Endodermal cell (in vitro differentiated cells): ENCODE measurements around the gene NOP16. TPM values are rescaled to one million over a fixed set of nuclear protein-coding genes. Genes with fewer than 3 reads are reported as not detected.
A peak's percentile ranks its signal among the peaks of the same experiment; 100 is the strongest.

ENCODE experiments used
- DNase-seq: peaks from one replicate; pipeline ENCODE4 v3.0.0-alpha.2; 2017
- H3K27ac ChIP-seq: 2 replicates; pipeline ENCODE4 v1.5.1; 2013; ENCODE audit warnings: mild to moderate bottlenecking, low read depth, low read length, moderate library complexity
- H3K27me3 ChIP-seq: 2 replicates; pipeline ENCODE4 v1.6.1; 2013; ENCODE audit warnings: mild to moderate bottlenecking, low read length, moderate library complexity; ENCODE audit not compliant: insufficient read depth, control insufficient read depth, poor library complexity, severe bottlenecking
- H3K36me3 ChIP-seq: 2 replicates; pipeline ENCODE4 v1.7.0; 2013; ENCODE audit warnings: mild to moderate bottlenecking, low read length, moderate library complexity; ENCODE audit not compliant: control insufficient read depth, insufficient read depth
- H3K4me1 ChIP-seq: one replicate; pipeline ENCODE4 v1.7.0; 2013; ENCODE audit warnings: low read length; ENCODE audit not compliant: control insufficient read depth, insufficient read depth
- H3K4me3 ChIP-seq: 2 replicates; pipeline ENCODE4 v1.5.1; 2013; ENCODE audit warnings: mild to moderate bottlenecking, low read length, moderate library complexity
- H3K9ac ChIP-seq: 2 replicates; pipeline ENCODE4 v1.6.1; 2013; ENCODE audit warnings: mild to moderate bottlenecking, low read length, moderate library complexity; ENCODE audit not compliant: poor library complexity, severe bottlenecking; ENCODE audit errors: extremely low read depth
- H3K9me3 ChIP-seq: 2 replicates; pipeline ENCODE4 v1.6.1; 2013; ENCODE audit warnings: mild to moderate bottlenecking, low read length, moderate library complexity; ENCODE audit not compliant: control insufficient read depth
- H3K27ac Mint-ChIP-seq: 2 replicates; pipeline ENCODE4 v1.8.0; 2020; ENCODE audit warnings: mixed read lengths
- H3K27me3 Mint-ChIP-seq: 2 replicates; pipeline ENCODE4 v1.8.0; 2021; ENCODE audit warnings: mild to moderate bottlenecking, mixed read lengths; ENCODE audit not compliant: insufficient read depth
- H3K36me3 Mint-ChIP-seq: 2 replicates; pipeline ENCODE4 v1.8.0; 2020; ENCODE audit warnings: low read depth, mixed read lengths
- H3K4me1 Mint-ChIP-seq: 2 replicates; pipeline ENCODE4 v1.8.0; 2020; ENCODE audit warnings: mixed read lengths
- H3K4me3 Mint-ChIP-seq: 2 replicates; pipeline ENCODE4 v1.8.0; 2020; ENCODE audit warnings: mild to moderate bottlenecking, moderate library complexity, mixed read lengths
- H3K9me3 Mint-ChIP-seq: 2 replicates; pipeline ENCODE4 v1.8.0; 2020; ENCODE audit warnings: mild to moderate bottlenecking, mixed read lengths
- WGBS, 2 experiments: methylation state at CpG; one replicate each; pipeline versions ENCODE4 v1.1.5 to v1.1.7; 2013; ENCODE audit warnings: missing lambda C conversion rate in 2 of 2, mixed read lengths in 1 of 2; ENCODE audit not compliant: insufficient coverage in 1 of 2, insufficient read length in 1 of 2; 5-methylcytosine and 5-hydroxymethylcytosine counted together
- microRNA-seq: library from miRNA; unstranded; fragments of <30 nt; microRNA quantifications from one replicate; pipeline ENCODE4 v1.2.0, GENCODE V29; 2020; ENCODE audit warnings: borderline microRNAs expressed
- total RNA-seq, 2 donors: library from RNA; stranded (reverse); fragmentation: NEBNext Ultra II Directional in 1 of 2; extraction: Animal tissue kit (Norgen Biotek cat#: 25700) in 1 of 2; gene quantifications; 2 replicates in 1 of 2; 3 replicates in 1 of 2; pipeline ENCODE4 v1.2.1, GENCODE V29; 2021
- TF ChIP-seq, protein P1 (sequence below): fragments of 200-600 bp; sonication (generic); conservative IDR thresholded peaks from 2 replicates; pipeline ENCODE4 v1.5.0; 2021; ENCODE audit warnings: antibody characterized with exemption, mild to moderate bottlenecking

Gene NOP16
- total RNA-seq, 2 donors from 2014 or later = 18.6 to 31.3 TPM

DNA sequence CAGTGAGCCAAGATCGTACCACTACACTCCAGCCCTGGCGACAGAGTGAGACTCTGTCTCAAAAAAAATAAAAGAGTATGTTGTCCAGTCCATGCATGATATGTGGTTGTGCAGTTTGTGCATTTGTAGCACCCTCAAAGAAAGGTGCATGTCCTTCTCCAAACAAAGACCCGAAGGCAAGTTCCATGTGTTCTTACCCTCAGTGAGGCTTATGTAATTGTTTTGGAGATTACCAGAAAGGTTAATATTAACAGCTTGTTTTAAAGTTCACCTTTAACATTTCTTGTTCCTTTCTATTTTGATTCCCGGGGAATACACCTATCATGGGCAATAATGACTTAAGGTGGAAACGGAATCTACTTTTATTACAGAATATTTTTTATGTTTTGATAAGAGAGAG lies 49.1 kb downstream of the NOP16 start:
- Histone ChIP-seq H3K27ac (no peak overlapping the region), H3K4me1 (no peaks in the 10 kb centered on the region), H3K4me3 (no peak overlapping the region), H3K36me3 (peaks cover 55% of the 10 kb centered on the region), H3K9ac (no peak overlapping the region), H3K27me3 (no peaks in the 10 kb centered on the region), H3K9me3 (no peaks in the 10 kb centered on the region)
- TF ChIP-seq, protein P1, sequence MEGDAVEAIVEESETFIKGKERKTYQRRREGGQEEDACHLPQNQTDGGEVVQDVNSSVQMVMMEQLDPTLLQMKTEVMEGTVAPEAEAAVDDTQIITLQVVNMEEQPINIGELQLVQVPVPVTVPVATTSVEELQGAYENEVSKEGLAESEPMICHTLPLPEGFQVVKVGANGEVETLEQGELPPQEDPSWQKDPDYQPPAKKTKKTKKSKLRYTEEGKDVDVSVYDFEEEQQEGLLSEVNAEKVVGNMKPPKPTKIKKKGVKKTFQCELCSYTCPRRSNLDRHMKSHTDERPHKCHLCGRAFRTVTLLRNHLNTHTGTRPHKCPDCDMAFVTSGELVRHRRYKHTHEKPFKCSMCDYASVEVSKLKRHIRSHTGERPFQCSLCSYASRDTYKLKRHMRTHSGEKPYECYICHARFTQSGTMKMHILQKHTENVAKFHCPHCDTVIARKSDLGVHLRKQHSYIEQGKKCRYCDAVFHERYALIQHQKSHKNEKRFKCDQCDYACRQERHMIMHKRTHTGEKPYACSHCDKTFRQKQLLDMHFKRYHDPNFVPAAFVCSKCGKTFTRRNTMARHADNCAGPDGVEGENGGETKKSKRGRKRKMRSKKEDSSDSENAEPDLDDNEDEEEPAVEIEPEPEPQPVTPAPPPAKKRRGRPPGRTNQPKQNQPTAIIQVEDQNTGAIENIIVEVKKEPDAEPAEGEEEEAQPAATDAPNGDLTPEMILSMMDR = no peak
- WGBS, 2 experiments = 90% methylated on average over 5 of the region's 5 CpGs; no CpG with 5 or more reads in 1 of the 2 experiments
- Mint-ChIP-seq H3K27me3 (no peaks in the 10 kb centered on the region), H3K36me3 (peaks cover 49% of the 10 kb centered on the region), H3K27ac (no peak overlapping the region), H3K4me3 (no peak overlapping the region), H3K4me1 (no peaks in the 10 kb centered on the region), H3K9me3 (no peaks in the 10 kb centered on the region)
- no peak for DNase-seq

DNA sequence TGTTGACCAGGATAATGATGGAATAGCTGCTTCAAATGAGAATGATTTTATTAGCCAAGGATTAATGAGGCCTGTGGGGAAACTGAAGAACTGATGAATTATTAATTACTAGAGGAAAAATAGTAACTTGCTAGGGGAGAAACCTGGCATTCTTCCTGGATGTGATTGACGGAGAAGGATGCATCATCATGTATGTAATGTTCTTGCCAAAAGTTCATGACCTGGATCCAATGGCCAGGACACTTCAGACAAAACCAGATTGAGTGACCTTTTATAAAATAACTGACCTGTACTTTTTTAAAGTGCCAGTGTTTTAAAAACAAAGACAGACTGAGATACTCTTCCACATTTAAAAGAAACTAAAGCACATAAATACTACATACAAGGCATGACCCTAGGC lies 50.5 kb downstream of the NOP16 start:
- Mint-ChIP-seq H3K4me1 (no peaks in the 10 kb centered on the region), H3K27ac (no peak overlapping the region), H3K36me3 (peaks cover 51% of the 10 kb centered on the region), H3K27me3 (no peaks in the 10 kb centered on the region), H3K4me3 (no peak overlapping the region), H3K9me3 (no peaks in the 10 kb centered on the region)
- no peak for DNase-seq
- no peak overlapping the region for H3K27ac ChIP-seq
- peaks cover 45% of the 10 kb centered on the region for H3K36me3 ChIP-seq
- H3K4me3 ChIP-seq = no peak overlapping the region
- 93 to 100% methylated on average over 1 of the region's 1 CpG for WGBS, 2 experiments
- H3K9ac ChIP-seq = no peak overlapping the region
- H3K27me3 ChIP-seq = no peaks in the 10 kb centered on the region
- TF ChIP-seq, protein P1 = no peak
- no peaks in the 10 kb centered on the region for H3K4me1 ChIP-seq
- no peaks in the 10 kb centered on the region for H3K9me3 ChIP-seq

DNA sequence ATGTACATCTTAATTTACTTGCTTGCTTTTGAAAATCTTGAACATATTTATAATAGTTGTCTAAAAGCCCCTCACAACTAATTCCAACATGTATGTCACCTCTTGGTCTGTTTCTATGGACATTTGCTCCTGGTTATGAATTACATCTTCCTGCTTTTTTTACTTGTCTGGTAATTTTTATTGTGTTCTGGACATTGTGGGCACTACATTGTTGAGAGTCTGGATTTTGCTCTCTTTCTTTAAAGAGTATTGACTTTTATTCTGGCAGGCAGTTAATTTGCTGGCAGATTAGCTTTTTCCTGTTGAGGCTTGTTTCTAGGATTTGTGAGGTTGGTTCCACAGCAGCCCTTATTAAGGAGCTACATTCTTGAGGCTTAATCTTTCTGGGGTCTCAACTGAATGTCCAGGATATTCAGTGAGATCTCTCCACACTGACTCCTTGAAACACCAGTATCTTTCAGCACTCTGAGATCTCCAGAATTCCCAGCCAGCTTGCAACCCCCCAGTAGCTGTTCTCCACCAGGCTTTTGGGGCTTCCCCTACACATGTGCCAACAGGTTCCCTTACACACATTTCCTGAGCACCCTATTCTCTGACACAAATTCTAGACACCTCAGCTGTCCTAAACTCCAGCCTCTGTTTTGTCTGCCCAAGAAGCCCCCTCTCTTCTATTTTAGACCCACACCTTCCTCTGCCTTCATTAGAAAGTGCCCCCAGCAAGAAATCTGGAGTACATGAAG lies 54.2 kb downstream of the NOP16 start:
- Mint-ChIP-seq H3K27ac (no peak overlapping the region), H3K4me1 (no peaks in the 10 kb centered on the region), H3K27me3 (no peaks in the 10 kb centered on the region), H3K4me3 (no peak overlapping the region), H3K9me3 (peaks cover 3% of the 10 kb centered on the region), H3K36me3 (peaks cover 44% of the 10 kb centered on the region)
- no peak overlapping the region for H3K27ac ChIP-seq
- H3K4me3 ChIP-seq = no peak overlapping the region
- TF ChIP-seq, protein P1 = no peak
- H3K36me3 ChIP-seq = peaks cover 25% of the 10 kb centered on the region
- no peaks in the 10 kb centered on the region for H3K9me3 ChIP-seq
- H3K27me3 ChIP-seq = no peaks in the 10 kb centered on the region
- H3K9ac ChIP-seq = no peak overlapping the region
- DNase-seq = no peak
- H3K4me1 ChIP-seq = no peaks in the 10 kb centered on the region

Small RNA genes lying within 50 kb of the gene (microRNA-seq; reads per million reads assigned to microRNA genes)
- gene MIR1271 = 1.9 reads per million, percentile 9 among the genes with 10 or more reads in this experiment

Other genes starting within 250 kb of the NOP16 start
- gene SIMC1, start 150.2 kb downstream of the NOP16 start, total RNA-seq = 10 to 100 TPM; 23.5 to 35.8 TPM
- gene KIAA1191, start 26.8 kb downstream of the NOP16 start, total RNA-seq = 100 to 1,000 TPM; 135 to 172 TPM
- gene ARL10, start 23.1 kb downstream of the NOP16 start, total RNA-seq = 10 to 100 TPM; 10.2 to 11.4 TPM
- 100 to 1,000 TPM; 101 to 102 TPM for gene HIGD2A, start 153 bp upstream of the NOP16 start, total RNA-seq
- gene CLTB, start 27.9 kb upstream of the NOP16 start, total RNA-seq = 10 to 100 TPM; 40.9 to 49.7 TPM
- gene FAF2, start 59.8 kb upstream of the NOP16 start, total RNA-seq = 10 to 100 TPM; 42.9 to 53.0 TPM
- 100 to 1,000 TPM; 150 to 173 TPM for gene RNF44, start 148.8 kb upstream of the NOP16 start, total RNA-seq
- under 1 TPM; 0.37 to 0.89 TPM for gene CDHR2, start 160.7 kb upstream of the NOP16 start, total RNA-seq
- 1 to 10 TPM; 4.5 to 4.9 TPM for gene GPRIN1, start 221.6 kb upstream of the NOP16 start, total RNA-seq
- 1 to 10 TPM in 1 of 2 donors, under 1 TPM in 1; 0.22 to 1.8 TPM for gene SNCB, start 241.9 kb upstream of the NOP16 start, total RNA-seq
- gene EIF4E1B, start 242.1 kb upstream of the NOP16 start, total RNA-seq = 1 to 10 TPM; 1.4 to 2.0 TPM